HCT116 (cell line): ENCODE results near the gene TWNK. TPM values are rescaled to one million over a fixed set of nuclear protein-coding genes. Genes with fewer than 3 reads are reported as not detected.

ENCODE experiments used
- ATAC-seq: fragments of 200-7000 bp; cut with Tn5 transposase; 2 replicates; pipeline ENCODE4 v1.9.1; 2020; ENCODE audit warnings: mild to moderate bottlenecking, moderate library complexity
- BruUV-seq: library from RNA; stranded (reverse); fragments of 400-500 nt; replicated peaks from 2 replicates; lab custom pipeline; 2021; lab: Mats Ljungman, UMichigan
- CTCF ChIA-PET: fragments of 300-600 bp; sonication (Branson Sonifier 250); formaldehyde crosslinking; loops from one replicate; lab custom pipeline; 2021; ENCODE audit warnings: antibody characterized with exemption; lab: Charles Lee
- POLR2A ChIA-PET: fragments of 300-600, 350-600 bp; sonication (Branson Sonifier 250); formaldehyde crosslinking; loops from one replicate; lab custom pipeline; 2021; ENCODE audit warnings: antibody characterized with exemption; lab: Charles Lee
- RAD21 ChIA-PET, 2 experiments: fragments of 300-600 bp; sonication (Branson Sonifier 250); formaldehyde crosslinking; loops; one replicate each; lab custom pipeline; 2023; ENCODE audit warnings: low total read pairs in 2 of 2; ENCODE audit not compliant: uncharacterized antibody in 2 of 2, unreplicated experiment in 2 of 2, low non-redundant PET in 1 of 2; lab: Charles Lee
- DNase-seq: peaks from one replicate; pipeline ENCODE4 v3.0.0-alpha.2; 2010; ENCODE audit warnings: low read depth, low spot score
- H2AFZ ChIP-seq: fragments of 200-600 bp; shearing (Covaris generic), sonication (generic); 2 replicates; pipeline ENCODE4 v1.6.1; 2017; ENCODE audit warnings: low read depth, mixed run types, mixed read lengths, antibody characterized with exemption, low read length; ENCODE audit not compliant: poor library complexity, severe bottlenecking
- H3K27ac ChIP-seq: 2 replicates; pipeline ENCODE4 v1.5.1; 2012; ENCODE audit warnings: low read depth, low read length
- H3K27me3 ChIP-seq: fragments of 200-600 bp; sonication (generic); 2 replicates; pipeline ENCODE4 v1.6.1; 2016; ENCODE audit warnings: mixed run types, low read length, mixed read lengths; ENCODE audit not compliant: insufficient read depth
- H3K36me3 ChIP-seq, 2 experiments: fragments of 200-500 bp in 1 of 2; fragments of 200-600 bp in 1 of 2; sonication (Bioruptor generic) in 1 of 2; sonication (generic) in 1 of 2; 2 replicates each; pipeline versions ENCODE4 v1.5.1 to v1.6.1; 2014 to 2016; ENCODE audit warnings: low read length in 2 of 2, inconsistent platforms in 1 of 2, mixed read lengths in 1 of 2, mixed run types in 1 of 2; ENCODE audit not compliant: insufficient read depth in 2 of 2, control insufficient read depth in 1 of 2
- H3K4me1 ChIP-seq, 2 experiments: fragments of 200-600 bp in 1 of 2; sonication (generic) in 1 of 2; 2 replicates each; pipeline versions ENCODE4 v1.5.1 to v1.6.1; 2012 to 2017; ENCODE audit warnings: low read length in 2 of 2, inconsistent platforms in 1 of 2, mild to moderate bottlenecking in 1 of 2, mixed read lengths in 1 of 2, mixed run types in 1 of 2, moderate library complexity in 1 of 2; ENCODE audit not compliant: insufficient read depth in 2 of 2, control insufficient read depth in 1 of 2
- H3K4me2 ChIP-seq: fragments of 200-600 bp; sonication (generic); 2 replicates; pipeline ENCODE4 v1.6.1; 2017; ENCODE audit warnings: mixed run types, low read length, mixed read lengths
- H3K4me3 ChIP-seq, 2 experiments: fragments of 200-600 bp in 1 of 2; sonication (generic) in 1 of 2; replicated peaks in 1 of 2; 2 replicates each; pipeline ENCODE4 v1.5.1; 2011 to 2016; ENCODE audit warnings: low read length in 2 of 2, control low read depth in 1 of 2, low read depth in 1 of 2, mild to moderate bottlenecking in 1 of 2, mixed read lengths in 1 of 2, mixed run types in 1 of 2
- H3K79me2 ChIP-seq: fragments of 200-600 bp; sonication (generic); 2 replicates; pipeline ENCODE4 v1.6.1; 2017; ENCODE audit warnings: mild to moderate bottlenecking, mixed run types, low read length, moderate library complexity, mixed read lengths; ENCODE audit not compliant: insufficient read depth
- H3K9ac ChIP-seq: fragments of 200-600 bp; sonication (generic); 2 replicates; pipeline ENCODE4 v1.6.1; 2016; ENCODE audit warnings: low read length, mixed read lengths
- H3K9me2 ChIP-seq: fragments of 200-600 bp; sonication (generic), shearing (Covaris generic); 2 replicates; pipeline ENCODE4 v1.6.1; 2017; ENCODE audit warnings: mixed run types, mild to moderate bottlenecking, moderate library complexity; ENCODE audit not compliant: insufficient read depth
- H3K9me3 ChIP-seq, 2 experiments: fragments of 200-500 bp in 1 of 2; fragments of 200-600 bp in 1 of 2; sonication (Bioruptor generic) in 1 of 2; sonication (generic) in 1 of 2; 2 replicates each; pipeline ENCODE4 v1.6.1; 2014 to 2017; ENCODE audit warnings: low read length in 2 of 2, mixed read lengths in 2 of 2, inconsistent platforms in 1 of 2, low read depth in 1 of 2, mild to moderate bottlenecking in 1 of 2, mixed run types in 1 of 2, moderate library complexity in 1 of 2; ENCODE audit not compliant: control insufficient read depth in 1 of 2, insufficient read depth in 1 of 2
- H4K20me1 ChIP-seq: fragments of 200-600 bp; sonication (generic), shearing (Covaris generic); 2 replicates; pipeline ENCODE4 v1.6.1; 2017; ENCODE audit warnings: mixed run types, mild to moderate bottlenecking, moderate library complexity; ENCODE audit not compliant: insufficient read depth
- ATF3 ChIP-seq: IDR thresholded peaks from 2 replicates; pipeline ENCODE4 v1.6.1; 2012
- CTCF ChIP-seq, 3 experiments: fragments of 200-600 bp in 1 of 3; sonication (generic) in 1 of 3; IDR thresholded peaks in 2 of 3; conservative IDR thresholded peaks in 1 of 3; 2 replicates each; pipeline ENCODE4 v1.5.1; 2012 to 2017; ENCODE audit warnings: low read depth in 2 of 3, low read length in 2 of 3, antibody characterized with exemption in 1 of 3, borderline replicate concordance in 1 of 3, control low read depth in 1 of 3, mild to moderate bottlenecking in 1 of 3, mixed read lengths in 1 of 3, mixed run types in 1 of 3, moderate library complexity in 1 of 3; ENCODE audit not compliant: insufficient read depth in 1 of 3
- EGR1 ChIP-seq: IDR thresholded peaks from 2 replicates; pipeline ENCODE4 v1.6.1; 2012; ENCODE audit warnings: low read depth
- FOSL1 ChIP-seq: IDR thresholded peaks from 2 replicates; pipeline ENCODE4 v1.6.1; 2012; ENCODE audit warnings: low read depth
- JUND ChIP-seq: IDR thresholded peaks from 2 replicates; pipeline ENCODE4 v1.6.1; 2012
- MAX ChIP-seq: IDR thresholded peaks from 2 replicates; pipeline ENCODE4 v1.6.1; 2012
- POLR2AphosphoS5 ChIP-seq: IDR thresholded peaks from 2 replicates; pipeline ENCODE4 v1.6.1; 2011; ENCODE audit warnings: mild to moderate bottlenecking, low read depth, low read length, moderate library complexity
- intact Hi-C: fragments of 100-400 bp; cut with micrococcal nuclease; formaldehyde crosslinking; loops from 2 replicates; pipeline ENCODE4 v1.10.0; 2022
- total RNA-seq: library from RNA; stranded (reverse); gene quantifications from one replicate; pipeline ENCODE4 v1.2.1, GENCODE V29; 2021; ENCODE audit not compliant: unreplicated experiment

The TWNK gene
- total RNA-seq, 1 experiment from 2014 or later: 42.1 TPM

GRCh38 chr10:100995181-100995580 lies 7.8 kb downstream of the TWNK start:
- RAD21 ChIA-PET: no interaction called here
- Histone ChIP-seq H3K79me2 (peaks cover 29% of the 10 kb centered on the region), H3K36me3 (peaks cover 17 to 36% of the 10 kb centered on the region in 2 experiments), H3K9ac (peak overlapping the region; percentile 4; the same call in 1 of the 2 replicates), H3K4me2 (no peak overlapping the region), H2AFZ (no peak overlapping the region), H3K9me2 (no peaks in the 10 kb centered on the region), H3K9me3 (no peaks in the 10 kb centered on the region), H3K27me3 (no peaks in the 10 kb centered on the region), H3K4me1 (peaks cover 10 to 47% of the 10 kb centered on the region in 2 experiments), H4K20me1 (no peaks in the 10 kb centered on the region; the same call in 1 of the 2 replicates), H3K4me3 (no peak overlapping the region), H3K27ac (peak overlapping the region; percentile 87)
- intact Hi-C loops: no loop called here
- ATAC-seq (no peak), DNase-seq (no peak)
- CTCF ChIA-PET: interaction anchor here (5.1 to 8.3 kb wide), 2 partner anchors 14 to 21 kb away, joined by 98 to 118 read pairs; no protein-coding TSS in a partner anchor
- no TSS peak for BruUV-seq
- POLR2A ChIA-PET: interaction anchor here (1.4 kb wide), 1 partner anchor 10 kb away, joined by 3 read pairs; no protein-coding TSS in a partner anchor
- TF ChIP-seq EGR1: no peak
- no peak for TF ChIP-seq MAX
- TF ChIP-seq CTCF (IDR thresholded peaks at IDR 0.05 in 2 of 3, conservative IDR thresholded peaks at IDR 0.05 in 1 of 3; ENCODE audit: borderline replicate concordance in 1 of 3, insufficient read depth in 1 of 3, low read depth in 2 of 3, low read length in 2 of 3): no peak
- TF ChIP-seq FOSL1: no peak
- TF ChIP-seq JUND: no peak
- no peak for TF ChIP-seq POLR2AphosphoS5
- no peak for TF ChIP-seq ATF3
